ENCODE data around the gene ZNF133.
A peak's percentile ranks its signal among the peaks of the same experiment; 100 is the strongest.
"Not testable (repeated sequence)": the region's sequence is repeated elsewhere in the genome, so short reads cannot be mapped to it uniquely, and the experiment has no call there.

ZNF133 gene

GRCh38 chr20:18287915-18288748 lies at the start of gene ZNF133:
Gene ZNF133, plus strand, starts transcription at chr20:18288527. Its CDS starts 17,160 bp downstream, at chr20:18305687.
- peak; percentile 94 for DNase-seq (ENCODE audit: low spot score)

- DNase-seq (ENCODE audit: low spot score) = no peak
These were observed 47.3 kb upstream of the ZNF133 start for GRCh38 chr20:18240997-18241396.

- DNase-seq (ENCODE audit: low spot score) = no peak
These were observed 44.5 kb upstream of the ZNF133 start for GRCh38 chr20:18243802-18244201.

- DNase-seq (ENCODE audit: low spot score) = not testable (repeated sequence)
These were observed 39.8 kb upstream of the ZNF133 start for GRCh38 chr20:18248545-18248944.

GRCh38 chr20:18250217-18250616 lies 38.1 kb upstream of the ZNF133 start:
- no peak for DNase-seq (ENCODE audit: low spot score)

- no peak for DNase-seq (ENCODE audit: low spot score)
These were observed 35.5 kb upstream of the ZNF133 start for GRCh38 chr20:18252597-18253451.

GRCh38 chr20:18254615-18255014 lies 33.7 kb upstream of the ZNF133 start:
- no peak for DNase-seq (ENCODE audit: low spot score)

GRCh38 chr20:18255526-18255925 lies 32.8 kb upstream of the ZNF133 start:
- DNase-seq (ENCODE audit: low spot score) = no peak

GRCh38 chr20:18256440-18257090 lies 31.8 kb upstream of the ZNF133 start:
- DNase-seq (ENCODE audit: low spot score) = no peak

GRCh38 chr20:18258126-18258860 lies 30.0 kb upstream of the ZNF133 start:
- DNase-seq (ENCODE audit: low spot score) = peak; percentile 11

- no peak for DNase-seq (ENCODE audit: low spot score)
These were observed 28.6 kb upstream of the ZNF133 start for GRCh38 chr20:18259730-18260129.

- no peak for DNase-seq (ENCODE audit: low spot score)
These were observed 24.6 kb upstream of the ZNF133 start for GRCh38 chr20:18263723-18264122.

GRCh38 chr20:18265441-18265840 lies 22.9 kb upstream of the ZNF133 start:
- no peak for DNase-seq (ENCODE audit: low spot score)

- DNase-seq (ENCODE audit: low spot score) = no peak
These were observed 22.0 kb upstream of the ZNF133 start for GRCh38 chr20:18266282-18266681.

- no peak for DNase-seq (ENCODE audit: low spot score)
These were observed 20.5 kb upstream of the ZNF133 start for GRCh38 chr20:18267815-18268214.

- DNase-seq (ENCODE audit: low spot score) = no peak
These were observed 17.2 kb upstream of the ZNF133 start for GRCh38 chr20:18271160-18271559.

GRCh38 chr20:18272451-18272850 lies 15.9 kb upstream of the ZNF133 start:
- peak; percentile 18 for DNase-seq (ENCODE audit: low spot score)

- no peak for DNase-seq (ENCODE audit: low spot score)
These were observed 14.6 kb upstream of the ZNF133 start for GRCh38 chr20:18273738-18274137.

- not testable (repeated sequence) for DNase-seq (ENCODE audit: low spot score)
These were observed 12.4 kb upstream of the ZNF133 start for GRCh38 chr20:18275960-18276359.

GRCh38 chr20:18276821-18277220 lies 11.5 kb upstream of the ZNF133 start:
- DNase-seq (ENCODE audit: low spot score) = peak; percentile 76

- DNase-seq (ENCODE audit: low spot score) = no peak
These were observed 9.1 kb upstream of the ZNF133 start for GRCh38 chr20:18279242-18279641.

Data from AG08395 (cell line).